Neural cell (in vitro differentiated cells): Measurements from ENCODE around the gene TANGO6.

Experiments
- CTCF ChIP-seq: fragments of 450-650 bp; IDR thresholded peaks from 2 replicates; pipeline ENCODE4 v1.5.1; 2014; ENCODE audit warnings: antibody characterized with exemption, mild to moderate bottlenecking, moderate library complexity; ENCODE audit not compliant: poor library complexity, severe bottlenecking
- POLR2AphosphoS5 ChIP-seq: IDR thresholded peaks from 2 replicates; pipeline ENCODE4 v1.6.1; 2012

- no peak for TF ChIP-seq CTCF
- no peak for TF ChIP-seq POLR2AphosphoS5
These were observed 7.4 kb upstream of the TANGO6 start for GRCh38 chr16:68835970-68836369.
